ENCODE results near the gene PBX2.

DNA sequence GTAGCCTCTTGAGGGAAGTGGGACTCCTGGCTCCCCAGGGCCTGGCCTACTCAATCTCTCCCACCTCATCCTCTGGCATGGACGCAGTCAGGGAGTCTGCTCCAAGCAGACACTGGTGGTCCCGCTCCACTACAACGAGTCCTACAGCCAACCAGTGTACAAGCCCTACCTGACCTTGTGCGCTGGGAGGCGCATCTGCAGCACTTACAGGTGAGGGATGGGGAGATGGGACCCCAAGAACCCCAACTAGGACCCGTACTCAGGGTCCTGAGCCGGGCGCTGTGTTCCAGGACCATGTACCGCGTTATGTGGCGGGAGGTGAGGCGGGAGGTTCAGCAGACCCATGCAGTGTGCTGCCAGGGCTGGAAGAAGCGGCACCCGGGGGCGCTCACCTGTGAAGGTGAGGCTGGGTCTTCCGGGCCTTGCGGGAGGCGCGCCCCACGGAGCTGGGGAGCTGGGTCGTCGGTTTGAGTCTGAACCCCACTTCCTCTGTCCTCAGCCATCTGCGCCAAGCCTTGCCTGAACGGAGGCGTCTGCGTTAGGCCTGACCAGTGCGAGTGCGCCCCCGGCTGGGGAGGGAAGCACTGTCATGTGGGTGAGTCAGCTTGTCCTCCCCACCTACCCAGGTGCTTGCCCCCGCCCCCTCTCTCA lies 23.5 kb downstream of the PBX2 start:
- TF ChIP-seq POLR2A (IDR thresholded peaks at IDR 0.05) (no peak), EP300 (IDR thresholded peaks at IDR 0.05) (no peak)
- TF ChIP-seq, protein P1, sequence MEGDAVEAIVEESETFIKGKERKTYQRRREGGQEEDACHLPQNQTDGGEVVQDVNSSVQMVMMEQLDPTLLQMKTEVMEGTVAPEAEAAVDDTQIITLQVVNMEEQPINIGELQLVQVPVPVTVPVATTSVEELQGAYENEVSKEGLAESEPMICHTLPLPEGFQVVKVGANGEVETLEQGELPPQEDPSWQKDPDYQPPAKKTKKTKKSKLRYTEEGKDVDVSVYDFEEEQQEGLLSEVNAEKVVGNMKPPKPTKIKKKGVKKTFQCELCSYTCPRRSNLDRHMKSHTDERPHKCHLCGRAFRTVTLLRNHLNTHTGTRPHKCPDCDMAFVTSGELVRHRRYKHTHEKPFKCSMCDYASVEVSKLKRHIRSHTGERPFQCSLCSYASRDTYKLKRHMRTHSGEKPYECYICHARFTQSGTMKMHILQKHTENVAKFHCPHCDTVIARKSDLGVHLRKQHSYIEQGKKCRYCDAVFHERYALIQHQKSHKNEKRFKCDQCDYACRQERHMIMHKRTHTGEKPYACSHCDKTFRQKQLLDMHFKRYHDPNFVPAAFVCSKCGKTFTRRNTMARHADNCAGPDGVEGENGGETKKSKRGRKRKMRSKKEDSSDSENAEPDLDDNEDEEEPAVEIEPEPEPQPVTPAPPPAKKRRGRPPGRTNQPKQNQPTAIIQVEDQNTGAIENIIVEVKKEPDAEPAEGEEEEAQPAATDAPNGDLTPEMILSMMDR (IDR thresholded peaks at IDR 0.05), result no peak

All from ovary (tissue), 3 donors.